Measurements from ENCODE around the gene ZNF683.
"Not testable (repeated sequence)": the region's sequence is repeated elsewhere in the genome, so short reads cannot be mapped to it uniquely, and the experiment has no call there.

Gene ZNF683

GRCh38 chr1:26372611-26373010 is at the start of gene ZNF683:
ZNF683 (minus strand) TSS chr1:26372750; CDS start chr1:26368571, 4,179 bp downstream.
- not testable (repeated sequence) for DNase-seq

GRCh38 chr1:26419494-26419893 is 46.9 kb upstream of the ZNF683 start:
- DNase-seq: no peak

- DNase-seq: no peak
Observed at GRCh38 chr1:26418865-26419349, 46.4 kb upstream of the ZNF683 start.

GRCh38 chr1:26417111-26417759 is 44.7 kb upstream of the ZNF683 start:
- DNase-seq: peak; percentile 91

GRCh38 chr1:26413031-26413430 is 40.5 kb upstream of the ZNF683 start:
- no peak for DNase-seq

GRCh38 chr1:26412180-26412840 is 39.8 kb upstream of the ZNF683 start:
- no peak for DNase-seq

GRCh38 chr1:26411624-26412074 is 39.1 kb upstream of the ZNF683 start:
- DNase-seq: no peak

GRCh38 chr1:26410706-26411623 is 38.4 kb upstream of the ZNF683 start, which contains the start of gene LIN28A:
LIN28A (plus strand) TSS chr1:26410817; CDS start chr1:26410892, 75 bp downstream.
- DNase-seq: no peak

GRCh38 chr1:26409191-26409807 is 36.7 kb upstream of the ZNF683 start:
- DNase-seq: peak; percentile 17

- DNase-seq: peak; percentile 84
Observed at GRCh38 chr1:26408604-26409003, 36.1 kb upstream of the ZNF683 start.

GRCh38 chr1:26405281-26405915 is 32.8 kb upstream of the ZNF683 start:
- no peak for DNase-seq

GRCh38 chr1:26404641-26405040 is 32.1 kb upstream of the ZNF683 start:
- no peak for DNase-seq

GRCh38 chr1:26403656-26404055 is 31.1 kb upstream of the ZNF683 start:
- no peak for DNase-seq

- no peak for DNase-seq
Observed at GRCh38 chr1:26401891-26402290, 29.3 kb upstream of the ZNF683 start.

- DNase-seq: no peak
Observed at GRCh38 chr1:26399034-26399433, 26.5 kb upstream of the ZNF683 start.

- DNase-seq: no peak
Observed at GRCh38 chr1:26395754-26396153, 23.2 kb upstream of the ZNF683 start.

GRCh38 chr1:26391450-26391849 is 18.9 kb upstream of the ZNF683 start:
- peak; percentile 65 for DNase-seq

- no peak for DNase-seq
Observed at GRCh38 chr1:26389604-26390247, 17.2 kb upstream of the ZNF683 start.

GRCh38 chr1:26388791-26389445 is 16.4 kb upstream of the ZNF683 start:
- DNase-seq: no peak

GRCh38 chr1:26387447-26387846 is 14.9 kb upstream of the ZNF683 start:
- DNase-seq: no peak

- not testable (repeated sequence) for DNase-seq
Observed at GRCh38 chr1:26385063-26385462, 12.5 kb upstream of the ZNF683 start.

Data from CD4-positive, alpha-beta T cell treated with Interleukin-17A for 4 hours (primary cell).